Smooth muscle cell (in vitro differentiated cells): ENCODE results near the gene GPR146. TPM values are rescaled to one million over a fixed set of nuclear protein-coding genes. Genes with fewer than 3 reads are reported as not detected.
A peak's percentile ranks its signal among the peaks of the same experiment; 100 is the strongest.

ENCODE experiments used
- DNase-seq: peaks from one replicate; lab custom pipeline; 2025; ENCODE audit not compliant: unreplicated experiment; lab: John Stamatoyannopoulos, UW
- H2AFZ ChIP-seq: fragments of 200-600 bp; sonication (generic); 2 replicates; pipeline ENCODE4 v1.6.0; 2016; ENCODE audit warnings: antibody characterized with exemption, low read depth, mild to moderate bottlenecking
- H3F3A ChIP-seq: fragments of 200-600 bp; sonication (generic); 2 replicates; pipeline ENCODE4 v1.6.0; 2017; ENCODE audit warnings: antibody characterized with exemption, low read depth
- H3K27ac ChIP-seq: fragments of 200-600 bp; sonication (generic); 2 replicates; pipeline ENCODE4 v1.5.1; 2016; ENCODE audit warnings: low read depth, mild to moderate bottlenecking
- H3K27me3 ChIP-seq: fragments of 200-600 bp; sonication (generic); 2 replicates; pipeline ENCODE4 v1.6.1; 2016; ENCODE audit warnings: low read depth, mild to moderate bottlenecking
- H3K36me3 ChIP-seq: fragments of 200-600 bp; sonication (generic); 2 replicates; pipeline ENCODE4 v1.5.1; 2016; ENCODE audit warnings: low read depth
- H3K4me1 ChIP-seq: fragments of 200-600 bp; sonication (generic); 2 replicates; pipeline ENCODE4 v1.5.1; 2016; ENCODE audit warnings: low read depth
- H3K4me2 ChIP-seq: fragments of 200-600 bp; sonication (generic); 2 replicates; pipeline ENCODE4 v1.6.0; 2016; ENCODE audit warnings: mild to moderate bottlenecking
- H3K4me3 ChIP-seq: fragments of 200-600 bp; sonication (generic); 2 replicates; pipeline ENCODE4 v1.5.1; 2016; ENCODE audit warnings: mild to moderate bottlenecking
- H3K79me2 ChIP-seq: fragments of 200-600 bp; sonication (generic); 2 replicates; pipeline ENCODE4 v1.6.0; 2016; ENCODE audit warnings: low read depth, mild to moderate bottlenecking
- H3K9ac ChIP-seq: fragments of 200-600 bp; sonication (generic); 2 replicates; pipeline ENCODE4 v1.6.0; 2016; ENCODE audit warnings: low read depth
- H3K9me3 ChIP-seq: fragments of 200-600 bp; sonication (generic); replicated peaks from 2 replicates; pipeline ENCODE4 v1.5.1; 2016; ENCODE audit warnings: low read depth
- H4K20me1 ChIP-seq: fragments of 200-600 bp; sonication (generic); 2 replicates; pipeline ENCODE4 v1.6.0; 2016; ENCODE audit warnings: low read depth
- CTCF ChIP-seq: fragments of 200-600 bp; sonication (generic); IDR thresholded peaks from 2 replicates; pipeline ENCODE4 v1.5.1; 2017; ENCODE audit warnings: borderline replicate concordance, mild to moderate bottlenecking, antibody characterized with exemption; ENCODE audit not compliant: insufficient read depth, poor library complexity, severe bottlenecking
- WGBS: methylation state at CpG from one replicate; pipeline ENCODE4 v1.1.7; 2016; ENCODE audit warnings: low lambda C conversion rate; 5-methylcytosine and 5-hydroxymethylcytosine counted together
- polyA plus RNA-seq: library from polyadenylated mRNA; unstranded; fragments of >200 nt; fragmentation: Nextera tagmentation; extraction: Ambion mirVana; gene quantifications from 2 replicates; pipeline ENCODE4 v1.2.1, GENCODE V29; 2016
- total RNA-seq: library from RNA; depleted of rRNA; stranded (reverse); fragments of >200 nt; gene quantifications from 2 replicates; pipeline ENCODE4 v1.2.3, GENCODE V29; 2014

GPR146 gene
- total and polyA plus RNA-seq, 2 experiments from 2014 or later: 1.8 to 2.2 TPM

- no peak for TF ChIP-seq CTCF
- Histone ChIP-seq H3K9me3 (no peaks in the 10 kb centered on the region), H3K36me3 (no peaks in the 10 kb centered on the region), H3K4me3 (peak overlapping the region; percentile 38), H3K4me1 (peaks cover 35% of the 10 kb centered on the region), H3K27me3 (no peaks in the 10 kb centered on the region), H3F3A (peaks cover 12% of the 10 kb centered on the region), H3K9ac (no peak overlapping the region), H2AFZ (no peak overlapping the region), H3K27ac (peak overlapping the region; percentile 45), H3K4me2 (peak overlapping the region; percentile 76), H3K79me2 (no peaks in the 10 kb centered on the region), H4K20me1 (peaks cover 77% of the 10 kb centered on the region)
- no peak for DNase-seq
- WGBS: 73% methylated on average over 18 of the region's 18 CpGs
Observed at GRCh38 chr7:1043552-1044188, 676 bp upstream of the GPR146 start.

GRCh38 chr7:1045069-1046063 lies 1.0 kb downstream of the GPR146 start:
- DNase-seq: no peak
- H3K27me3 ChIP-seq: no peaks in the 10 kb centered on the region
- peak overlapping the region; percentile 85 for H3K27ac ChIP-seq
- H3K9ac ChIP-seq: peak overlapping the region; percentile 84
- peaks cover 12% of the 10 kb centered on the region for H3F3A ChIP-seq
- peaks cover 90% of the 10 kb centered on the region for H4K20me1 ChIP-seq
- peak overlapping the region; percentile 83 for H3K4me3 ChIP-seq
- no peaks in the 10 kb centered on the region for H3K9me3 ChIP-seq
- H3K4me2 ChIP-seq: peak overlapping the region; percentile 99
- H3K4me1 ChIP-seq: peaks cover 32% of the 10 kb centered on the region
- no peaks in the 10 kb centered on the region for H3K79me2 ChIP-seq
- H2AFZ ChIP-seq: no peak overlapping the region
- no peak for TF ChIP-seq CTCF
- 81% methylated on average over 21 of the region's 21 CpGs for WGBS
- H3K36me3 ChIP-seq: no peaks in the 10 kb centered on the region

- Histone ChIP-seq H3K9me3 (no peaks in the 10 kb centered on the region), H3K4me1 (peaks cover 26% of the 10 kb centered on the region), H3F3A (peaks cover 12% of the 10 kb centered on the region), H3K79me2 (no peaks in the 10 kb centered on the region), H3K27ac (no peak overlapping the region), H3K4me3 (no peak overlapping the region), H3K9ac (no peak overlapping the region), H4K20me1 (peaks cover 86% of the 10 kb centered on the region), H2AFZ (no peak overlapping the region), H3K4me2 (no peak overlapping the region), H3K27me3 (no peaks in the 10 kb centered on the region), H3K36me3 (no peaks in the 10 kb centered on the region)
- DNase-seq: no peak
- WGBS: 79% methylated on average over 15 of the region's 15 CpGs
- no peak for TF ChIP-seq CTCF
Observed at GRCh38 chr7:1046722-1047679, 2.7 kb downstream of the GPR146 start.
